NCI-H510A (cell line): ENCODE measurements around the gene NSD1.
"Not testable (repeated sequence)": the region's sequence is repeated elsewhere in the genome, so short reads cannot be mapped to it uniquely, and the experiment has no call there.

Experiments used
- DNase-seq: peaks from one replicate; lab custom pipeline; 2025; lab: John Stamatoyannopoulos, UW

The NSD1 gene

GRCh38 chr5:177176175-177176711 lies 42.7 kb downstream of the NSD1 start:
- no peak for DNase-seq

- DNase-seq: not testable (repeated sequence)
Observed at GRCh38 chr5:177177847-177178437, 44.4 kb downstream of the NSD1 start.

GRCh38 chr5:177178733-177179304 lies 45.2 kb downstream of the NSD1 start:
- no peak for DNase-seq

GRCh38 chr5:177179431-177179830 lies 45.9 kb downstream of the NSD1 start:
- DNase-seq: no peak

GRCh38 chr5:177183142-177183541 lies 49.6 kb downstream of the NSD1 start:
- DNase-seq: no peak

GRCh38 chr5:177183766-177184360 lies 50.3 kb downstream of the NSD1 start:
- no peak for DNase-seq

GRCh38 chr5:177185993-177186392 lies 52.4 kb downstream of the NSD1 start:
- DNase-seq: no peak

GRCh38 chr5:177186645-177187044 lies 53.1 kb downstream of the NSD1 start:
- no peak for DNase-seq

GRCh38 chr5:177188775-177189174 lies 55.2 kb downstream of the NSD1 start:
- DNase-seq: no peak

- DNase-seq: no peak
Observed at GRCh38 chr5:177189416-177189815, 55.8 kb downstream of the NSD1 start.

GRCh38 chr5:177189965-177190364 lies 56.4 kb downstream of the NSD1 start:
- no peak for DNase-seq

- DNase-seq: no peak
Observed at GRCh38 chr5:177194268-177194667, 60.7 kb downstream of the NSD1 start.

- no peak for DNase-seq
Observed at GRCh38 chr5:177195307-177195952, 61.9 kb downstream of the NSD1 start.

GRCh38 chr5:177198738-177199137 lies 65.2 kb downstream of the NSD1 start:
- no peak for DNase-seq

GRCh38 chr5:177204281-177204680 lies 70.7 kb downstream of the NSD1 start:
- no peak for DNase-seq

- DNase-seq: no peak
Observed at GRCh38 chr5:177209610-177210009, 76.0 kb downstream of the NSD1 start.

- no peak for DNase-seq
Observed at GRCh38 chr5:177212242-177212641, 78.7 kb downstream of the NSD1 start.

- DNase-seq: no peak
Observed at GRCh38 chr5:177220576-177220975, 87.0 kb downstream of the NSD1 start.

- no peak for DNase-seq
Observed at GRCh38 chr5:177222269-177222668, 88.7 kb downstream of the NSD1 start.

- no peak for DNase-seq
Observed at GRCh38 chr5:177225798-177226197, 92.2 kb downstream of the NSD1 start.

- DNase-seq: no peak
Observed at GRCh38 chr5:177226860-177227259, 93.3 kb downstream of the NSD1 start.

GRCh38 chr5:177228751-177229150 lies 95.2 kb downstream of the NSD1 start:
- no peak for DNase-seq

GRCh38 chr5:177230660-177231059 lies 97.1 kb downstream of the NSD1 start:
- DNase-seq: no peak
